RWPE2 (cell line): Measurements from ENCODE around the gene ADGRB3.
"Not testable (repeated sequence)": the region's sequence is repeated elsewhere in the genome, so short reads cannot be mapped to it uniquely, and the experiment has no call there.

Experiments
- ATAC-seq: fragments of 200-7000 bp; cut with Tn5 transposase; 3 replicates; pipeline ENCODE4 v1.9.1; 2021; ENCODE audit warnings: low read depth
- DNase-seq: peaks from one replicate; pipeline ENCODE4 v3.0.0-alpha.2; 2020; ENCODE audit warnings: low spot score
- H3K27ac ChIP-seq: fragments of 450-650 bp; 2 replicates; pipeline ENCODE4 v1.5.1; 2017; ENCODE audit warnings: mild to moderate bottlenecking; ENCODE audit not compliant: poor library complexity, severe bottlenecking
- H3K27me3 ChIP-seq: fragments of 250-450 bp; sonication (Bioruptor Pico); 2 replicates; pipeline ENCODE4 v1.5.1; 2021; ENCODE audit warnings: mild to moderate bottlenecking, moderate library complexity; ENCODE audit not compliant: insufficient read depth, poor library complexity, severe bottlenecking
- H3K36me3 ChIP-seq: fragments of 250-450 bp; sonication (Bioruptor Pico); 2 replicates; pipeline ENCODE4 v1.5.1; 2020; ENCODE audit warnings: low read depth, mild to moderate bottlenecking, moderate library complexity
- H3K4me1 ChIP-seq: fragments of 250-450 bp; sonication (Bioruptor Pico); 2 replicates; pipeline ENCODE4 v1.5.1; 2021; ENCODE audit warnings: mild to moderate bottlenecking, moderate library complexity; ENCODE audit not compliant: insufficient read depth, poor library complexity, severe bottlenecking
- H3K4me3 ChIP-seq: fragments of 250-450 bp; sonication (Bioruptor Pico); 2 replicates; pipeline ENCODE4 v1.5.1; 2021; ENCODE audit warnings: mild to moderate bottlenecking, moderate library complexity; ENCODE audit not compliant: severe bottlenecking
- H3K9me3 ChIP-seq: fragments of 250-450 bp; sonication (Bioruptor Pico); 2 replicates; pipeline ENCODE4 v1.5.1; 2021; ENCODE audit warnings: mild to moderate bottlenecking, moderate library complexity; ENCODE audit not compliant: severe bottlenecking
- TF ChIP-seq, protein P1 (sequence below): fragments of 450-650 bp; IDR thresholded peaks from one replicate; pipeline ENCODE4 v1.5.1; 2017; ENCODE audit warnings: mild to moderate bottlenecking, moderate library complexity; ENCODE audit not compliant: poor library complexity, severe bottlenecking

The ADGRB3 gene

DNA sequence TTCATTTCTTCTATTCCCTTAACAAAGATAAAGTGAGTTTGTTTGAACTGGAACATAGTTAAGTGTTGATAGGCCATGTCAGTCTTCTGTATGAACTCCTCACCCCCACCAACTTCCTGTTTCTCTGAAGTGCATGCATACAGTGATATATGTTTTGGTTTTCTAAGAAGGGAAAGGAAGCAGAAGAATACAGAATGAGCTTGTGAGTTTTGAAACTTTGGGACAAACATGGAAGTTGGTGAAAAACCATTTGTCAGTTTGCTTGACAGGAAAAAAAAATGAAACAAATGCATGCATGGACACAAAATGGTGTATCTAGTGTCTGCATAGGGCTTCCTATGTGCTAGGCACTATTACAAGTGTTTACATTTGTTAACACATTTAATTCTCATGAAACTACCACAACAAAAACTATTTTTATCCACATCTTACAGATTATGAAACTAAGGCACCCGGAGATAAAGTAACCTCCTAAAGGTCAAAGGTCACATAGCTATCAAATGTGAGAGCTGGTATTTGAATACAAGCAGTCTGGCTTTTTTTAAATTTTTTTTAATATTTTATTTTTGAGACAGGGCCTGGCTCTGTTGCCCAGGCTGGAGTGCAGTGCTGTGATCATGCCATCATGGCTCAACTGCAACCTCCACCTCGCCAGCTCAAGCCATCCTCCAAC is 105.9 kb downstream of the ADGRB3 start:
- no peak overlapping the region for H3K4me3 ChIP-seq
- H3K36me3 ChIP-seq, result no peaks in the 10 kb centered on the region
- TF ChIP-seq, protein P1, sequence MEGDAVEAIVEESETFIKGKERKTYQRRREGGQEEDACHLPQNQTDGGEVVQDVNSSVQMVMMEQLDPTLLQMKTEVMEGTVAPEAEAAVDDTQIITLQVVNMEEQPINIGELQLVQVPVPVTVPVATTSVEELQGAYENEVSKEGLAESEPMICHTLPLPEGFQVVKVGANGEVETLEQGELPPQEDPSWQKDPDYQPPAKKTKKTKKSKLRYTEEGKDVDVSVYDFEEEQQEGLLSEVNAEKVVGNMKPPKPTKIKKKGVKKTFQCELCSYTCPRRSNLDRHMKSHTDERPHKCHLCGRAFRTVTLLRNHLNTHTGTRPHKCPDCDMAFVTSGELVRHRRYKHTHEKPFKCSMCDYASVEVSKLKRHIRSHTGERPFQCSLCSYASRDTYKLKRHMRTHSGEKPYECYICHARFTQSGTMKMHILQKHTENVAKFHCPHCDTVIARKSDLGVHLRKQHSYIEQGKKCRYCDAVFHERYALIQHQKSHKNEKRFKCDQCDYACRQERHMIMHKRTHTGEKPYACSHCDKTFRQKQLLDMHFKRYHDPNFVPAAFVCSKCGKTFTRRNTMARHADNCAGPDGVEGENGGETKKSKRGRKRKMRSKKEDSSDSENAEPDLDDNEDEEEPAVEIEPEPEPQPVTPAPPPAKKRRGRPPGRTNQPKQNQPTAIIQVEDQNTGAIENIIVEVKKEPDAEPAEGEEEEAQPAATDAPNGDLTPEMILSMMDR, result no peak
- ATAC-seq (no peak), DNase-seq (no peak)
- no peaks in the 10 kb centered on the region for H3K9me3 ChIP-seq
- no peak overlapping the region for H3K27ac ChIP-seq
- H3K27me3 ChIP-seq, result no peaks in the 10 kb centered on the region
- no peaks in the 10 kb centered on the region for H3K4me1 ChIP-seq

DNA sequence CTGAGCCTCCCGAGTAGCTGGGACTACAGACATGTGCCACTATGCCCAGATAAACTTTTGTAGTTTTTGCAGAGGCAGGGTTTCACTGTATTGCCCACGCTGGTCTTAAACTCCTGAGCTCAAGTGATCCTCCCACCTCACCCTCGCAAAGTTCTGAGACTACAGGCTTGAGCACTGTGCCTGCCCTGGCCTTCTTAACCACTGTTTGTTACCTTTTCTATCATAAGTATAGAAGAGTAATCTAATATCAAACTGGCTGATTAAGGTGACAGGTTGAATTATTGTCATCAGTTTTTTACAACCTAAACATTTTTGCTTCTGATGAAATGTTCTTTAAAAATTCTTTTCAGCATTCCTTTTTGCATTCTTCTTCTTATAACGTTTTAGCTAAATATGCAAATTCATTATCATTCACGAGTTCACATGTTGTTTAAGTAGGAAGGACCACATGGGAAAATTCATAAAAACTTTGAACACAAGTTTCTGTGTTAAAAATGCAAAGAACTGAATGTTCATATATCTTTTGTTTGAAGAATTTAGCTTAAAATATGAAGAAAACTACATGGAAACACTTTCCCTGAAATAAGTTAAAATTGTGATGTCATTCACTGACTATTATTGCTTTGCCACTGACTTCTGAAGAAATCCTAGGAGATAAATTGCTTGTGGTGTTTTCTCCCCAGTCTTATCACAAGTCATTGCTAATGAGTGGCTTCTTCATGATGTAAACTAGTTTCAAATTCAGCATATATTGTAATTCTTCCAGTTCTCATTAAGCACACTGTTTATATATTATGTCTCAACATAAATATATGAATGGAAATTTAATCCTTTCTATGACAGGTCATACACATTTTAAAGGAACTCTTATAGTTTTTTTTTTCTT is 106.7 kb downstream of the ADGRB3 start:
- H3K9me3 ChIP-seq, result no peaks in the 10 kb centered on the region
- no peak for ATAC-seq
- no peaks in the 10 kb centered on the region for H3K36me3 ChIP-seq
- no peak for DNase-seq
- H3K4me3 ChIP-seq, result no peak overlapping the region
- TF ChIP-seq, protein P1, result no peak
- H3K27me3 ChIP-seq, result no peaks in the 10 kb centered on the region
- no peaks in the 10 kb centered on the region for H3K4me1 ChIP-seq
- no peak overlapping the region for H3K27ac ChIP-seq

DNA sequence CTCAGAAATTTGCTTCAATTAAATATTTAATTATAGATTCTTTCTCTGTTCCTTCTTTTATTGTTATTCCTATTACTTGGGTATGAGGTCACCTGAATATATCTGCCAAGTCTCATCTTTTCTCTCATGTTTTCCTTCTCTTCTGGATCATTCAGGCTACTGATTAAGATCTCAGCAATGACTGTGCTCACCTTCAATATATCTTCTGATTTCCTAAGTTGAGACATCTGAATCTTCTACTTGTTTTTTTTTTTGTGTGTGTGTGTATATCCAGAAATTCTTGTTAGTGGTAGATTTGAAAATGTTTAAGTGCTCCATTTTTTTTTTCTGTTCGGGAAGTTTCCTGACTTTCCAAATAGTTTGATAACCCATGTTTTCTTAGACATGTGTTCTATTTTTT is 108.0 kb downstream of the ADGRB3 start:
- Histone ChIP-seq H3K4me1 (no peaks in the 10 kb centered on the region), H3K36me3 (no peaks in the 10 kb centered on the region), H3K27me3 (no peaks in the 10 kb centered on the region), H3K9me3 (no peaks in the 10 kb centered on the region), H3K27ac (no peak overlapping the region), H3K4me3 (no peak overlapping the region)
- TF ChIP-seq, protein P1, result no peak
- ATAC-seq (no peak), DNase-seq (no peak)

DNA sequence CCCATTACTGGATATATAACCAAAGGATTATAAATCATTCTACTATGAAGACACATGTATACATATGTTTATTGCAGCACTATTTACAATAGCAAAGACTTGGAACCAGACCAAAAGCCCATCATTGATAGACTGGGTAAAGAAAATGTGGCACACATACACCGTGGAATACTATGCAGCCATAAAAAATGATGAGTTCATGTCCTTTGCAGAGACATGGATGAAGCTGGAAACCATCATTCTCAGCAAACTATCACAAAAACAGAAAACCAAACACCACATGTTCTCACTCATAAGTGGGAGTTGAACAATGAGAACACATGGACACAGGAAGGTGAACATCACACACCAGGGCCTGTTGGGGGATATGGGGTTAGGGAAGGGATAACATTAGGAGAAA is 109.3 kb downstream of the ADGRB3 start:
- not testable (repeated sequence) for H3K4me1 ChIP-seq, H3K27ac ChIP-seq, DNase-seq, ATAC-seq, H3K9me3 ChIP-seq, H3K36me3 ChIP-seq, H3K27me3 ChIP-seq, H3K4me3 ChIP-seq

DNA sequence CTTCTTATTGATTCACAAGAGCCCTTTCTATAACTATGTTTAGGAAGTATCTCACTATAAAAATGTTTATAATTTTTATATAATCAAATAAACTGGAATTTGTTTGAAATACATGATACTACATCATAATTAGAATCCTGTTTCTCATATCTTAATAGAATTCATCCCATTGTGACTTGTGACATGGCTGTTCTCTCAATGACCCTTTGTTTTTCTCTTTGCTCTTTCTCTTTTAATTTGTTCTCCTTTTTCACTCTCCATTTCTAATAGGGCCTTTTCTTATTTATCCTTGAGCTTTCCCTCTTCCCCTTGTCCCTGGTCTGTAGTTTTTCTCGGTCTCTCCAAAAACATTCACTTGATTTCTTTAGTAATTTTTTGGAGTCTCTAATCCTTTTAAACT is 111.3 kb downstream of the ADGRB3 start:
- Histone ChIP-seq H3K27ac (no peak overlapping the region), H3K36me3 (no peaks in the 10 kb centered on the region), H3K4me3 (no peak overlapping the region), H3K4me1 (no peaks in the 10 kb centered on the region), H3K9me3 (no peaks in the 10 kb centered on the region), H3K27me3 (no peaks in the 10 kb centered on the region)
- TF ChIP-seq, protein P1, result no peak
- DNase-seq (no peak), ATAC-seq (no peak)
